GM12873 (cell line): ENCODE results near the gene ZFAND3.

Experiments used
- CTCF ChIP-seq: IDR thresholded peaks from 2 replicates; pipeline ENCODE4 v1.5.1; 2012; ENCODE audit warnings: low read depth, mild to moderate bottlenecking, moderate library complexity, low read length, control low read depth; ENCODE audit not compliant: insufficient read depth; ENCODE audit errors: missing control alignments

Gene ZFAND3

GRCh38 chr6:38192011-38192410 is 372.5 kb downstream of the ZFAND3 start:
- no peak for TF ChIP-seq CTCF

GRCh38 chr6:38192487-38192886 is 373.0 kb downstream of the ZFAND3 start:
- TF ChIP-seq CTCF, result no peak

- TF ChIP-seq CTCF, result no peak
Measured at GRCh38 chr6:38193051-38193450, 373.5 kb downstream of the ZFAND3 start.

GRCh38 chr6:38193481-38194281 is 374.2 kb downstream of the ZFAND3 start:
- TF ChIP-seq CTCF, result no peak

- TF ChIP-seq CTCF, result no peak
Measured at GRCh38 chr6:38194282-38194572, 374.7 kb downstream of the ZFAND3 start.

GRCh38 chr6:38194589-38194988 is 375.1 kb downstream of the ZFAND3 start:
- TF ChIP-seq CTCF, result no peak

- no peak for TF ChIP-seq CTCF
Measured at GRCh38 chr6:38195113-38195635, 375.6 kb downstream of the ZFAND3 start.
